Fibroblast of peridontal ligament (primary cell): ENCODE data around the gene SSBP3.
A peak's percentile ranks its signal among the peaks of the same experiment; 100 is the strongest.
"Not testable (repeated sequence)": the region's sequence is repeated elsewhere in the genome, so short reads cannot be mapped to it uniquely, and the experiment has no call there.

Experiments used
- DNase-seq: peaks from one replicate; pipeline ENCODE4 v3.0.0-alpha.2; 2010; ENCODE audit errors: extremely low read depth

Gene SSBP3

GRCh38 chr1:54392401-54392800 lies 13.8 kb downstream of the SSBP3 start:
- no peak for DNase-seq

- DNase-seq: no peak
Observed at GRCh38 chr1:54391450-54392209, 14.6 kb downstream of the SSBP3 start.

GRCh38 chr1:54390655-54391054 lies 15.5 kb downstream of the SSBP3 start:
- no peak for DNase-seq

- not testable (repeated sequence) for DNase-seq
Observed at GRCh38 chr1:54389608-54390007, 16.6 kb downstream of the SSBP3 start.

GRCh38 chr1:54387419-54387818 lies 18.8 kb downstream of the SSBP3 start:
- DNase-seq: no peak

- no peak for DNase-seq
Observed at GRCh38 chr1:54385727-54386022, 20.5 kb downstream of the SSBP3 start.

- peak; percentile 11 for DNase-seq
Observed at GRCh38 chr1:54384918-54385726, 21.1 kb downstream of the SSBP3 start.

GRCh38 chr1:54384471-54384870 lies 21.7 kb downstream of the SSBP3 start:
- no peak for DNase-seq

- DNase-seq: no peak
Observed at GRCh38 chr1:54381524-54381923, 24.7 kb downstream of the SSBP3 start.

- no peak for DNase-seq
Observed at GRCh38 chr1:54380290-54380882, 25.8 kb downstream of the SSBP3 start.

- no peak for DNase-seq
Observed at GRCh38 chr1:54379555-54380289, 26.5 kb downstream of the SSBP3 start.

- no peak for DNase-seq
Observed at GRCh38 chr1:54378874-54379554, 27.2 kb downstream of the SSBP3 start.

- no peak for DNase-seq
Observed at GRCh38 chr1:54378157-54378873, 27.9 kb downstream of the SSBP3 start.

GRCh38 chr1:54377040-54377691 lies 29.0 kb downstream of the SSBP3 start:
- no peak for DNase-seq

- DNase-seq: no peak
Observed at GRCh38 chr1:54376430-54377039, 29.7 kb downstream of the SSBP3 start.

- DNase-seq: no peak
Observed at GRCh38 chr1:54375712-54376429, 30.3 kb downstream of the SSBP3 start.

- no peak for DNase-seq
Observed at GRCh38 chr1:54375298-54375697, 30.9 kb downstream of the SSBP3 start.

GRCh38 chr1:54374766-54375165 lies 31.4 kb downstream of the SSBP3 start:
- DNase-seq: no peak

GRCh38 chr1:54372978-54373377 lies 33.2 kb downstream of the SSBP3 start:
- no peak for DNase-seq

GRCh38 chr1:54371942-54372275 lies 34.3 kb downstream of the SSBP3 start:
- DNase-seq: no peak
